Keratinocyte (primary cell): Measurements from ENCODE around the gene EBNA1BP2. TPM values are rescaled to one million over a fixed set of nuclear protein-coding genes. Genes with fewer than 3 reads are reported as not detected.
A peak's percentile ranks its signal among the peaks of the same experiment; 100 is the strongest.

Experiments
- DNase-seq: peaks from one replicate; pipeline ENCODE4 v3.0.0-alpha.2; 2011; ENCODE audit warnings: low read depth, missing footprints, low spot score
- FAIRE-seq: peaks from 2 replicates; lab custom pipeline; 2011; peaks lifted over from hg19 to GRCh38; lab: Jason Lieb, UNC
- H2AFZ ChIP-seq: 2 replicates; pipeline ENCODE4 v1.6.0; 2012; ENCODE audit warnings: low read length, control low read depth, inconsistent platforms; ENCODE audit not compliant: control insufficient read depth
- H3K27ac ChIP-seq: 2 replicates; pipeline ENCODE4 v1.5.1; 2011; ENCODE audit warnings: low read length; ENCODE audit not compliant: control insufficient read depth, insufficient read depth
- H3K27me3 ChIP-seq: 3 replicates; pipeline ENCODE4 v1.6.0; 2011; ENCODE audit warnings: low read length; ENCODE audit not compliant: control insufficient read depth, insufficient read depth; ENCODE audit errors: extremely low read depth
- H3K36me3 ChIP-seq, 2 experiments: 2 replicates in 1 of 2; 3 replicates in 1 of 2; pipeline ENCODE4 v1.5.1; 2011; ENCODE audit warnings: low read length in 2 of 2, mild to moderate bottlenecking in 1 of 2; ENCODE audit not compliant: control insufficient read depth in 2 of 2, insufficient read depth in 2 of 2; ENCODE audit errors: extremely low read depth in 1 of 2
- H3K4me1 ChIP-seq: 3 replicates; pipeline ENCODE4 v1.5.1; 2011; ENCODE audit warnings: low read length; ENCODE audit not compliant: control insufficient read depth, insufficient read depth; ENCODE audit errors: extremely low read depth
- H3K4me2 ChIP-seq: 3 replicates; pipeline ENCODE4 v1.6.0; 2011; ENCODE audit warnings: low read depth, low read length; ENCODE audit not compliant: control insufficient read depth, insufficient read depth; ENCODE audit errors: extremely low read depth
- H3K4me3 ChIP-seq, 3 experiments: fragments of 200-600 bp in 1 of 3; sonication (generic) in 1 of 3; 2 replicates in 2 of 3; 3 replicates in 1 of 3; pipeline ENCODE4 v1.5.1; 2011 to 2016; ENCODE audit warnings: low read length in 3 of 3, mild to moderate bottlenecking in 3 of 3, control low read depth in 2 of 3, inconsistent platforms in 1 of 3, low read depth in 1 of 3, mixed read lengths in 1 of 3, mixed run types in 1 of 3, moderate library complexity in 1 of 3; ENCODE audit not compliant: control insufficient read depth in 2 of 3, insufficient read depth in 2 of 3; ENCODE audit errors: extremely low read depth in 1 of 3
- H3K79me2 ChIP-seq: 2 replicates; pipeline ENCODE4 v1.6.0; 2012; ENCODE audit warnings: low read length; ENCODE audit not compliant: control insufficient read depth, insufficient read depth
- H3K9ac ChIP-seq: 3 replicates; pipeline ENCODE4 v1.6.0; 2011; ENCODE audit warnings: low read length; ENCODE audit not compliant: control insufficient read depth, insufficient read depth; ENCODE audit errors: extremely low read depth
- H3K9me1 ChIP-seq: 3 replicates; pipeline ENCODE4 v1.6.0; 2011; ENCODE audit warnings: low read length; ENCODE audit not compliant: control insufficient read depth, insufficient read depth; ENCODE audit errors: extremely low read depth
- H3K9me3 ChIP-seq: 2 replicates; pipeline ENCODE4 v1.5.1; 2012; ENCODE audit warnings: low read depth, low read length; ENCODE audit not compliant: control insufficient read depth
- H4K20me1 ChIP-seq: 3 replicates; pipeline ENCODE4 v1.6.0; 2011; ENCODE audit warnings: low read length; ENCODE audit not compliant: control insufficient read depth, insufficient read depth; ENCODE audit errors: extremely low read depth
- EZH2 ChIP-seq: IDR thresholded peaks from one replicate; pipeline ENCODE4 v1.6.1; 2012; ENCODE audit warnings: inconsistent platforms, mild to moderate bottlenecking, low read length, moderate library complexity
- dilution Hi-C: fragments of 300-500 bp; cut with MboI; formaldehyde crosslinking; loops from one replicate; pipeline ENCODE4 v1.7.0; 2020; ENCODE audit warnings: low sequenced_read_pairs; ENCODE audit not compliant: extremely low pct_ligation_motif_present
- polyA plus RNA-seq, 5 experiments: library from polyadenylated mRNA; depleted of rRNA in 3 of 5; stranded (reverse) in 3 of 5; stranded (forward) in 1 of 5; unstranded in 1 of 5; fragments of >200 nt; gene quantifications; 1 replicate in 1 of 5; 2 replicates in 3 of 5; 3 replicates in 1 of 5; pipeline versions ENCODE4 v1.2.1 to v1.2.3, GENCODE V29; 2011 to 2012; ENCODE audit warnings: missing spikeins in 2 of 5, low read depth in 1 of 5, low replicate concordance in 1 of 5
- TF ChIP-seq, protein P1 (sequence below), 3 experiments: IDR thresholded peaks in 1 of 3; conservative IDR thresholded peaks in 1 of 3; optimal IDR thresholded peaks in 1 of 3; 2 replicates in 2 of 3; 3 replicates in 1 of 3; pipeline versions ENCODE3 to v1.5.1; 2011; ENCODE audit warnings: low read length in 3 of 3, mild to moderate bottlenecking in 3 of 3, moderate library complexity in 2 of 3, control low read depth in 1 of 3, inconsistent platforms in 1 of 3; ENCODE audit not compliant: insufficient read depth in 2 of 3; ENCODE audit errors: extremely low read depth in 1 of 3

Gene EBNA1BP2
- polyA plus RNA-seq, 1 donor (not counting 4 experiments of a cell fraction or from before 2014, with no cell fraction given) = 122 TPM

DNA sequence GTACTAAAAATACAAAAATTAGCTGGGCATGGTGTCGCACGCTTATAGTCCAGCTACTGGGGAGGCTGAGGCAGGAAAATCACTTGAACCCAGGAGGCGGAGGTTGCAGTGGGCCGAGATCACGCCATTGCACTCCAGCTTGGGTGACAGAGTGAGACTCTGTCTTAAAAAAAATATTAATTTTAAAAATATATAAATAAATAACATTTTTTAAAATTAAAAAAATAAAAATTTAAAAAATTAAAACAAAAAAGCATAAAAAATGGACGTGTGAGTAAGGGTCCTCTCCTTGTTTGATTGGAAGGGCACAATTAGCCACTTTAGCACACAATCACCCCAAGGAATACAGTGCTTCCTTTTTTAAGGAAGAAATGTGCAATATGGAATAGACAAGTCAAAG, 18.6 kb downstream of the EBNA1BP2 start:
- TF ChIP-seq, protein P1, sequence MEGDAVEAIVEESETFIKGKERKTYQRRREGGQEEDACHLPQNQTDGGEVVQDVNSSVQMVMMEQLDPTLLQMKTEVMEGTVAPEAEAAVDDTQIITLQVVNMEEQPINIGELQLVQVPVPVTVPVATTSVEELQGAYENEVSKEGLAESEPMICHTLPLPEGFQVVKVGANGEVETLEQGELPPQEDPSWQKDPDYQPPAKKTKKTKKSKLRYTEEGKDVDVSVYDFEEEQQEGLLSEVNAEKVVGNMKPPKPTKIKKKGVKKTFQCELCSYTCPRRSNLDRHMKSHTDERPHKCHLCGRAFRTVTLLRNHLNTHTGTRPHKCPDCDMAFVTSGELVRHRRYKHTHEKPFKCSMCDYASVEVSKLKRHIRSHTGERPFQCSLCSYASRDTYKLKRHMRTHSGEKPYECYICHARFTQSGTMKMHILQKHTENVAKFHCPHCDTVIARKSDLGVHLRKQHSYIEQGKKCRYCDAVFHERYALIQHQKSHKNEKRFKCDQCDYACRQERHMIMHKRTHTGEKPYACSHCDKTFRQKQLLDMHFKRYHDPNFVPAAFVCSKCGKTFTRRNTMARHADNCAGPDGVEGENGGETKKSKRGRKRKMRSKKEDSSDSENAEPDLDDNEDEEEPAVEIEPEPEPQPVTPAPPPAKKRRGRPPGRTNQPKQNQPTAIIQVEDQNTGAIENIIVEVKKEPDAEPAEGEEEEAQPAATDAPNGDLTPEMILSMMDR (optimal IDR thresholded peaks at IDR 0.05 in 1 of 3, IDR thresholded peaks at IDR 0.05 in 1 of 3, conservative IDR thresholded peaks at IDR 0.05 in 1 of 3; ENCODE audit: extremely low read depth in 1 of 3, insufficient read depth in 2 of 3, low read length in 3 of 3) = no peak
- no peak for TF ChIP-seq EZH2
- no peak overlapping the region for H3K4me3 ChIP-seq
- dilution Hi-C loops = no loop called here
- no peak for DNase-seq
- no peaks in the 10 kb centered on the region for H3K36me3 ChIP-seq
- peaks cover 13% of the 10 kb centered on the region for H3K4me1 ChIP-seq
- no peaks in the 10 kb centered on the region for H3K27me3 ChIP-seq
- H3K27ac ChIP-seq = peak overlapping the region; percentile 75
- H3K9ac ChIP-seq = no peak overlapping the region
- no peak overlapping the region for H2AFZ ChIP-seq
- FAIRE-seq = no peak
- no peaks in the 10 kb centered on the region for H3K9me1 ChIP-seq
- H3K4me2 ChIP-seq = peak overlapping the region; percentile 84
- no peaks in the 10 kb centered on the region for H3K79me2 ChIP-seq
- H4K20me1 ChIP-seq = no peaks in the 10 kb centered on the region
- H3K9me3 ChIP-seq = no peaks in the 10 kb centered on the region

DNA sequence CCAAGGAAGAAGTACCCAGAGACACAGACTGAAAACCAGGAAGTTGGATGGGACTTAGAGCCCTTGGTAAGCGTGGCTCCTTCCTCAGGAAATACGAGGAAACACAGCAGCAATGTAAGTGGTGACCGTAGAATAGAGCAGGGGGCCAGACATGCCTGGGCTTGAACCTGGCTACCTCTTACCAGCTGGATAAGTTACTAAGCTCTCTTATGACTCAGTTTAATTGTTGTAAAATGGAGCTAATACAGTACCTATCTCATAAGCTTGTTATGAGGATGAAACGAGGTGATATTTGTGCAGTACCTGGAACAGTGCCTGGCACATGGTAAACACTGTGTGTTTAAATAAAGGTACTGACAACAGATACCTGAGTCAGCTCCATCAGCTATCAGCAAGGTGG, 19.2 kb downstream of the EBNA1BP2 start:
- H3K79me2 ChIP-seq = no peaks in the 10 kb centered on the region
- DNase-seq (peak; percentile 79), FAIRE-seq (peak; percentile 99)
- H3K27ac ChIP-seq = peak overlapping the region; percentile 75
- H2AFZ ChIP-seq = peak overlapping the region; percentile 87
- H3K36me3 ChIP-seq = no peaks in the 10 kb centered on the region
- dilution Hi-C loops = no loop called here
- H3K4me2 ChIP-seq = peak overlapping the region; percentile 84
- H3K4me3 ChIP-seq = peak overlapping the region in 2 of 3 experiments; percentile 11 to 39
- H3K4me1 ChIP-seq = peaks cover 16% of the 10 kb centered on the region
- H4K20me1 ChIP-seq = no peaks in the 10 kb centered on the region
- H3K9me1 ChIP-seq = no peaks in the 10 kb centered on the region
- no peaks in the 10 kb centered on the region for H3K27me3 ChIP-seq
- no peaks in the 10 kb centered on the region for H3K9me3 ChIP-seq
- TF ChIP-seq, protein P1 (optimal IDR thresholded peaks at IDR 0.05 in 1 of 3, IDR thresholded peaks at IDR 0.05 in 1 of 3, conservative IDR thresholded peaks at IDR 0.05 in 1 of 3; ENCODE audit: extremely low read depth in 1 of 3, insufficient read depth in 2 of 3, low read length in 3 of 3) = peak in 2 of 3 experiments; percentile 18 to 36
- no peak for TF ChIP-seq EZH2
- peak overlapping the region; percentile 31 for H3K9ac ChIP-seq
